Measurements from ENCODE around the gene IMMP1L. TPM values are rescaled to one million over a fixed set of nuclear protein-coding genes. Genes with fewer than 3 reads are reported as not detected.

The IMMP1L gene
- total and polyA plus RNA-seq, 10 of the 15 experiments (the other 5 are each of a cell fraction or from before 2014, with no cell fraction given): 29.4 to 145 (median 85.8) TPM

DNA sequence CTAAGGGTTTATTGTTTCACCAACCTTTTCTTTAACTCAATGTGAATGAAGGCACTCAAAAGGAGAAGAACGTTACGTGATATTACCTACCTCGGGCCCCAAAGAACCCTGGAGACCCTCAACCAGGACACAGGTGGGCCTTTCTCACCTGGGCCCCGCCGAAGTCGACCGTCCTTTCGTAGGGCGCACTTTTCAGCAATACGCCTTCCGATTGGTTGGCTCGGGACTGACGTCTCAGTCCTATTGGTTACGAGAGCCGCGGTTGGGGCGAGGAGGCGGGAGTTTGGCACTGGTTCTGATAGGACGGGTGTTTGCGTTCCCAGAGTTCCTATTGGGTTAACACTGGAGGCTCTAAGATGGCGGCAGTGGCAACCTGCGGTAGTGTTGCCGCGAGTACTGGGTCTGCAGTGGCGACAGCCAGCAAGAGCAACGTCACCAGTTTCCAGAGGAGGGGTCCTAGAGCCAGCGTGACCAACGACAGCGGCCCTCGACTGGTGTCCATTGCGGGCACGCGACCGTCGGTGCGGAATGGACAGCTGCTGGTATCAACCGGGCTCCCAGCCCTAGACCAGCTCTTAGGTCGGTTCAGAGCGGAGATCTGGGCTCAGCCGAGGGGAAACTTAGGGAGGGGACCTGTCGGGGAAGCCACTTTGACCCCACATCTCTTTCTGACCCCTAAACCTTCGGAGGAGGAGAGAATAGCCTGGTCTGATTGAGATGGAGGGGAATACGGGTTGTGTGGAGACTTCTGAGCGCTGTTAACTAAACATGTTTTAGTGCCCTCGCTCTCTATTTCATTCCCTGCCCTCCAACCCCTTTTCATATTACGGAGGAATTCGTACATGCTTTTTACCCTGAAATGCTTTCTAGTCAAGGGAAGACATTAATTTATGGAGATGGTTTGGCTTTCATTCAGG, at the start of gene IMMP1L, which contains the start of gene ELP4 (continued):
- no peak for TF ChIP-seq RAD21 (IDR thresholded peaks at IDR 0.05; ENCODE audit: insufficient read depth, low read depth, low read length)
- TF ChIP-seq, protein P1, sequence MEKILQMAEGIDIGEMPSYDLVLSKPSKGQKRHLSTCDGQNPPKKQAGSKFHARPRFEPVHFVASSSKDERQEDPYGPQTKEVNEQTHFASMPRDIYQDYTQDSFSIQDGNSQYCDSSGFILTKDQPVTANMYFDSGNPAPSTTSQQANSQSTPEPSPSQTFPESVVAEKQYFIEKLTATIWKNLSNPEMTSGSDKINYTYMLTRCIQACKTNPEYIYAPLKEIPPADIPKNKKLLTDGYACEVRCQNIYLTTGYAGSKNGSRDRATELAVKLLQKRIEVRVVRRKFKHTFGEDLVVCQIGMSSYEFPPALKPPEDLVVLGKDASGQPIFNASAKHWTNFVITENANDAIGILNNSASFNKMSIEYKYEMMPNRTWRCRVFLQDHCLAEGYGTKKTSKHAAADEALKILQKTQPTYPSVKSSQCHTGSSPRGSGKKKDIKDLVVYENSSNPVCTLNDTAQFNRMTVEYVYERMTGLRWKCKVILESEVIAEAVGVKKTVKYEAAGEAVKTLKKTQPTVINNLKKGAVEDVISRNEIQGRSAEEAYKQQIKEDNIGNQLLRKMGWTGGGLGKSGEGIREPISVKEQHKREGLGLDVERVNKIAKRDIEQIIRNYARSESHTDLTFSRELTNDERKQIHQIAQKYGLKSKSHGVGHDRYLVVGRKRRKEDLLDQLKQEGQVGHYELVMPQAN (conservative IDR thresholded peaks at IDR 0.05): peak; percentile 65
- no peak for TF ChIP-seq HDAC2 (IDR thresholded peaks at IDR 0.05)
- peak; percentile 92 for TF ChIP-seq TAF1 (IDR thresholded peaks at IDR 0.05; ENCODE audit: borderline replicate concordance, low read depth, low read length)
- TF ChIP-seq MEF2A (IDR thresholded peaks at IDR 0.05; ENCODE audit: insufficient read depth, low read depth, low read length): no peak
- TF ChIP-seq ATF7 (IDR thresholded peaks at IDR 0.05; ENCODE audit: low read depth): 0 out of 2 replicates have a peak, but pooled peaks have one; percentile 7
- TF ChIP-seq ZNF207 (IDR thresholded peaks at IDR 0.05; ENCODE audit: borderline replicate concordance): no peak
- TF ChIP-seq SMC3 (IDR thresholded peaks at IDR 0.05; ENCODE audit: borderline replicate concordance, low read length): no peak
- TF ChIP-seq, protein P2, sequence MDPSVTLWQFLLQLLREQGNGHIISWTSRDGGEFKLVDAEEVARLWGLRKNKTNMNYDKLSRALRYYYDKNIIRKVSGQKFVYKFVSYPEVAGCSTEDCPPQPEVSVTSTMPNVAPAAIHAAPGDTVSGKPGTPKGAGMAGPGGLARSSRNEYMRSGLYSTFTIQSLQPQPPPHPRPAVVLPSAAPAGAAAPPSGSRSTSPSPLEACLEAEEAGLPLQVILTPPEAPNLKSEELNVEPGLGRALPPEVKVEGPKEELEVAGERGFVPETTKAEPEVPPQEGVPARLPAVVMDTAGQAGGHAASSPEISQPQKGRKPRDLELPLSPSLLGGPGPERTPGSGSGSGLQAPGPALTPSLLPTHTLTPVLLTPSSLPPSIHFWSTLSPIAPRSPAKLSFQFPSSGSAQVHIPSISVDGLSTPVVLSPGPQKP (IDR thresholded peaks at IDR 0.05; ENCODE audit: low read depth, low read length): no peak
- TF ChIP-seq RB1 (IDR thresholded peaks at IDR 0.05; ENCODE audit: borderline replicate concordance): no peak
- no peak for TF ChIP-seq JUNB (IDR thresholded peaks at IDR 0.05)
- TF ChIP-seq, protein P3, sequence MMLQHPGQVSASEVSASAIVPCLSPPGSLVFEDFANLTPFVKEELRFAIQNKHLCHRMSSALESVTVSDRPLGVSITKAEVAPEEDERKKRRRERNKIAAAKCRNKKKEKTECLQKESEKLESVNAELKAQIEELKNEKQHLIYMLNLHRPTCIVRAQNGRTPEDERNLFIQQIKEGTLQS (IDR thresholded peaks at IDR 0.05; ENCODE audit: borderline replicate concordance, extremely low read depth, low read depth, low read length): no peak
- TF ChIP-seq, protein P4, sequence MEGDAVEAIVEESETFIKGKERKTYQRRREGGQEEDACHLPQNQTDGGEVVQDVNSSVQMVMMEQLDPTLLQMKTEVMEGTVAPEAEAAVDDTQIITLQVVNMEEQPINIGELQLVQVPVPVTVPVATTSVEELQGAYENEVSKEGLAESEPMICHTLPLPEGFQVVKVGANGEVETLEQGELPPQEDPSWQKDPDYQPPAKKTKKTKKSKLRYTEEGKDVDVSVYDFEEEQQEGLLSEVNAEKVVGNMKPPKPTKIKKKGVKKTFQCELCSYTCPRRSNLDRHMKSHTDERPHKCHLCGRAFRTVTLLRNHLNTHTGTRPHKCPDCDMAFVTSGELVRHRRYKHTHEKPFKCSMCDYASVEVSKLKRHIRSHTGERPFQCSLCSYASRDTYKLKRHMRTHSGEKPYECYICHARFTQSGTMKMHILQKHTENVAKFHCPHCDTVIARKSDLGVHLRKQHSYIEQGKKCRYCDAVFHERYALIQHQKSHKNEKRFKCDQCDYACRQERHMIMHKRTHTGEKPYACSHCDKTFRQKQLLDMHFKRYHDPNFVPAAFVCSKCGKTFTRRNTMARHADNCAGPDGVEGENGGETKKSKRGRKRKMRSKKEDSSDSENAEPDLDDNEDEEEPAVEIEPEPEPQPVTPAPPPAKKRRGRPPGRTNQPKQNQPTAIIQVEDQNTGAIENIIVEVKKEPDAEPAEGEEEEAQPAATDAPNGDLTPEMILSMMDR (IDR thresholded peaks at IDR 0.05 in 2 of 3, conservative IDR thresholded peaks at IDR 0.05 in 1 of 3; ENCODE audit: control insufficient read depth in 2 of 3, extremely low read depth in 1 of 3, insufficient read depth in 1 of 3, low read depth in 3 of 3, low read length in 3 of 3): no peak
- TF ChIP-seq, protein P5, sequence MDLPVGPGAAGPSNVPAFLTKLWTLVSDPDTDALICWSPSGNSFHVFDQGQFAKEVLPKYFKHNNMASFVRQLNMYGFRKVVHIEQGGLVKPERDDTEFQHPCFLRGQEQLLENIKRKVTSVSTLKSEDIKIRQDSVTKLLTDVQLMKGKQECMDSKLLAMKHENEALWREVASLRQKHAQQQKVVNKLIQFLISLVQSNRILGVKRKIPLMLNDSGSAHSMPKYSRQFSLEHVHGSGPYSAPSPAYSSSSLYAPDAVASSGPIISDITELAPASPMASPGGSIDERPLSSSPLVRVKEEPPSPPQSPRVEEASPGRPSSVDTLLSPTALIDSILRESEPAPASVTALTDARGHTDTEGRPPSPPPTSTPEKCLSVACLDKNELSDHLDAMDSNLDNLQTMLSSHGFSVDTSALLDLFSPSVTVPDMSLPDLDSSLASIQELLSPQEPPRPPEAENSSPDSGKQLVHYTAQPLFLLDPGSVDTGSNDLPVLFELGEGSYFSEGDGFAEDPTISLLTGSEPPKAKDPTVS (IDR thresholded peaks at IDR 0.05; ENCODE audit: low read depth, low read length): no peak
- TF ChIP-seq MTA2 (IDR thresholded peaks at IDR 0.05; ENCODE audit: low read depth): no peak
- TF ChIP-seq RELA (IDR thresholded peaks at IDR 0.05; ENCODE audit: borderline replicate concordance, partially characterized antibody): no peak
- no peak for TF ChIP-seq EZH2 (IDR thresholded peaks at IDR 0.05; ENCODE audit: borderline replicate concordance, control insufficient read depth, low read depth, low read length)
- TF ChIP-seq WRNIP1 (IDR thresholded peaks at IDR 0.05; ENCODE audit: borderline replicate concordance, low read depth, low read length): no peak
- no peak for TF ChIP-seq MEF2B (IDR thresholded peaks at IDR 0.05; ENCODE audit: partially characterized antibody, poor library complexity, severe bottlenecking)
- no peak for TF ChIP-seq STAT3 (IDR thresholded peaks at IDR 0.05; ENCODE audit: low read depth, low read length)
- 0 out of 2 replicates have a peak, but pooled peaks have one; percentile 48 for TF ChIP-seq FOXM1 (IDR thresholded peaks at IDR 0.05; ENCODE audit: low read depth, low read length)
- no peak for TF ChIP-seq JUND (IDR thresholded peaks at IDR 0.05; ENCODE audit: low read depth, low read length)
- TF ChIP-seq CHD1 (IDR thresholded peaks at IDR 0.05; ENCODE audit: low read depth, low read length): no peak

Measured in GM12878 (cell line).